Renal cortical epithelial cell (primary cell): ENCODE measurements around the gene COL5A2. TPM values are rescaled to one million over a fixed set of nuclear protein-coding genes. Genes with fewer than 3 reads are reported as not detected.
A peak's percentile ranks its signal among the peaks of the same experiment; 100 is the strongest.

Experiments
- DNase-seq: peaks from one replicate; pipeline ENCODE4 v3.0.0-alpha.2; 2011; ENCODE audit warnings: low read depth
- total RNA-seq: library from RNA; depleted of rRNA; stranded (reverse); fragments of >200 nt; gene quantifications from 2 replicates; pipeline ENCODE4 v1.2.3, GENCODE V29; 2014

Gene COL5A2
- total RNA-seq, 1 donor from 2014 or later: 45.5 TPM

DNA sequence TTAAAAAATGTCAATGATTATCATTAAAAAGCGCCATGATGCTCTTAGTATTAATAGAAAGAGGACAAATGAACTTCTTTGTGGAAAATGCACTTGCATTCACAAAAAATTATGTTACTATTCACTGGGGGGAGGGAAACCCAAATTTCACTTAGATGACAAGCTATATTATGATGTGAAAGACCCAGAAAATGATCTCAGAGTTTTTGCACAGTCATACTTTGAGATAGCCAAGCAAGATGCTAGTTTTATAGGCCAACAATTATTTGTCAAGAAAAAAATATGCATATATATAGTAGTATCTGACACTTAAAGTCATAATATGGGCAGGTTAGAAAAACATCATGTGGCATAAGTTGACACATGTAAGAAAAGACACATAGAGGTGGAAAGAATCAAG lies 31.6 kb downstream of the COL5A2 start:
- DNase-seq: no peak

DNA sequence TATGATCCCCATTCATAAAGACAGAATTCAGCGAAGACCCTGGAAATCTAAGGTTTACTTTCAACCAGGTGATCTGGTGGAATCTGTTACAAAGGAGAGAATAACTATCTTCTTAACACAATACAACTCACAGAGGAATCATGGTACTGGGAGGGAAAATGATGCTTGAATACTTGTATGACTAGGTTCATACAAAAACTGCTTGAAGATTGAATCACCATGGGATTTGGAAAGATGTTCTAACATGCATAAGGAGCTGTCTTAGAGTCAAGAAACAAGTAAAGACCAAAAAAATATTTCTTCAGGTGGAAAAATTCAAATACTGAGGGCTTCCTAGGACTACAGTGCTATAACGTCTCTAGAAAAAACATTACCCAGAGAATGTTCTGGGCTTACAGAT lies 32.2 kb downstream of the COL5A2 start:
- no peak for DNase-seq

DNA sequence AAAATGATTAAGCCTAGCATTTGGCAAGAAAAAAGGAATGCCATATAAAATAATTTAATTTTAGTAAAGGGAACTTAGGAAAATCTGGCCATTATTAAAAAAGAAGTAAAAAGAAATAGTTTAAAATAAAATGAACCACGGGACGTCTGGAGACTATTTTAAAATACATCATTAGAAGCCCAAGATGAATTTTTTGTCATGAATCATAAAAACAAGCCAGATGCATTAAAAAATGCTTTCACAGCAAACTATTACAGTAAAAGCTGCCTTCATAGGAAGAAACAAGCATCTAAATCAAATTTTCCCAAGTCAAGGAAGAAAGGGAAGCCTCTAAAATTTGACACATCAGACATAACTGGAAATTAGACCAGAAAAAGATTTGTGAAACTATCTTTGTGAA lies 33.0 kb downstream of the COL5A2 start:
- DNase-seq: no peak

DNA sequence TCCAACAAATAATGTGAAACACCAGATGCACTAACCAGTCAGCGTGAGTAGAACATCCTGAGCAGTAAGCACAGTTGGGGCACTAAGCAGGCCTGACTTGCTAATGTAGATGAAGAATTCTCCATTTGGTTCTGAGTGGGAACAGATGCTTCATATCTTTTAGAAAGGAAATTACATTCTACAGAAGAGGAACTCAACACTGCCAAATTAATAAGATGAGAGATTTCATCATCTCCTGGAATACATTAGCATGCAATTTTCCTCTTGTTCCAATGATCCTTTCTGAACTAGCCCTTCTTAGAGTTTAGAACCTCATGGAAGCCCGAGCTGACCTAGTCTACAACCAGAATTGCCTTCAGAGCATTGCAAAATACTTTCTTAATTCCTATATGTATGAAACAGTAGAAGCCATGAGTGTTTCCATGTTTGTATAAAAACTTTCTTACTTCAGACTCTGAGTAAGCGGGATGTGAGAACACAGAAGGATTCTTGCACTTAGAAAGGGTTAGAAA lies 34.8 kb downstream of the COL5A2 start:
- DNase-seq: no peak

DNA sequence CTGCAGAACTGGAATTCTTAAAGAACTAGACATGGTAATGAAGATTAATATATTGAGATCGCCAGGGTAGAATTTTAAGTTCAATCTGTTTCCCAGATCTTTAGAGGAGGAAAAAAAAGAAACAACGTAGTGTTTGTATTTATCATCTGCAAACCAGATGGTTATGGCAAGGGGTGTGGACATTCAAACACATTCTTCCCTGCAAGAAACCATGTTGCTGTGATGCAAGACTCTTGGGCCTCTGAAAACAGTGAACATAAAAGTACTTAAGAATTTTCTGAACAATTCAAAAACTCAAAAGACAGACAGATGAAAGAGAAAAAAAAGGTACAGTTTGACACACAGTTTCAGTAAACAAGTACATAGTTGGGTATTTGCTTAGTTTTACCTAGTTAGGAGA lies 35.6 kb downstream of the COL5A2 start:
- DNase-seq: peak; percentile 13

DNA sequence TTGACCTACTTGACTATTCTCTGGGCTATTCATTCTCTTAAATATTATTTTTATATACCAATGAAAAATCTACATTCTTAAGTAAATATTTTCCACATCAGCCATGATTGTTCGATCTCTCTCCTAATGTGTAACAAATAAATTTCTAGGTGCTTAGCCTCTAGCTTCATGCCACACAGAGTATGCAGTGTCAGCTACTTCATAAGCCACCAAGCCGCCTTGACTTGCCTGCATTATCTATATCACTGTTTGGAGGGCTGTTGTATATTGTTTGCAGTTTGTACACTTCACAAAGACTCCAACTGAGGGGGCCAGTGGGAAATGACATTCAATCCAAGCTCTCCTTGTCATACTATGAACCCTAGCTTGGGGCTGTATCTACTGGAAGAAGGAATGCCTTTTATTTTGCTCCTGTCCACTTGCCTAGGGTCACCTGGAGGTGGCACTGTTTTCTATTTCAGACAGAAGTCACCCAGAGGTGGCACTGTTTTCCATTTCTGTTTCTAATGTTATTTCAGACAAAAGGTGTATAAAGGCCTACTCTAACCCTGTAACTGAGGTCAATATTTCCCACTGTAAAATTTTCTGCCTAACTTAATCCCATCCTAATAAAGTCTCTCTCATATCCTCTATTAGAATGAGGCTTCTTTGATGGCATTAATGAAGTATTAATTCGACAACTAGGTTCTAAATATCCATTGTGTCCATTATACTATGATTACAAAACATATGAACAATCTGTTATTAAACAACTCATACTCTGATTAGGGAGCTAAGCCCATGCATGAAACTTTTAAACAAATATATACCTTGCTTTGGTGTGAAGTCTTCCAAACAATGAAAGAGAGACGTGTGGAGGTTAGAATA lies 36.4 kb downstream of the COL5A2 start:
- DNase-seq: peak; percentile 62

DNA sequence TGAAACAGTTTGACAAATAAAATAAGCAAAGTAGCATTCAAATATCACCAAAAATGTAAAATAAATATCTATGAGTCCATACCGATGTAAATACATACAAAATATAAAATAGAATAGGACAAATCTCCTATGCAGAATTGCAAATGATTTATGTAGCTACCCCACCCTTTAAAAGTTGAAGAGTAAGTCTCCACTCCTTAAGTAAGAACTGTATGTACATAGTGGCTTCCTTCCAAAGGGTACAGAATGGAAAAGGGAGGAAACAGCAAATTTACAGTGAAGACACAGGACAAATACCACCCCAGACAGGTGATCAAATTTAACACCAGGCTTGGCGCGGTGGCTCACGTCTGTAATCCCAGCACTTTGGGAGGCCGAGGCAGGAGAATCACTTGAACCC lies 40.8 kb downstream of the COL5A2 start:
- DNase-seq: no peak

DNA sequence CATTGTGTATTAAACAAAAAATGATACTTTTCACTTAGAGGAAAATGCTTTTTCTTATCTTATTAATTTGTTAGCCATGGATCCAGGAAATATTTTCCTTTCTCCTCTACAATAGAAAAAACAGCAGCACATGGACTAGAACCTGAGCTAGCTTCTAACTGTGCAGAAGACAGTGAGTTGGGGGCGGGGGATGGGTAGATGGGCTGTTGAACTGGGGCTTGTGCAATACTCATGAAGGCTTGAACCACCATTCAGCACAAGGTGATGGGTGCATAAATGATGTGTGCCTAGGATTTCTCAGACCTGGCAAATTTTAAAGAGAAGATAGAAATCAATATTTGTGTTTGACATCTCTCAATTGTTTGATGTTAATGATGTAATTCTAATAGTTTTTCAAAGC lies 42.0 kb downstream of the COL5A2 start:
- DNase-seq: no peak

DNA sequence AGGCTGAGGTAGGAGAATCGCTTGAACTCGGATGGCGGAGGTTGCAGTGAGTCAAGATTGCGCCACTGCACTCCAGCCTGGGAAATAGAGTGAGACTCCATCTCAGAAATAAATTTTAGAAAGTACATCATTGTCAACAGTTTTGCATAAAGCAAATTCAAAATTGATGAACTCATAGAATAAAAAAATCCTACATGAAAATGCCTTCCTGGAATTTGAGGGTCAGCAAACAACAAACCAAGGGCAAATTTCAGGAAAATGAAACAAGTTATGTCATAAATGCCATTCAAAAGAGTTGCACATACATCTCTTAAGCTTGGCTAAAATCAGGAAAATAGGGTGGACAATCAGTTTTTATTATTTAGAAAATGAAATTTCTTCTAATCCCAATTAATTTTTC lies 45.1 kb downstream of the COL5A2 start:
- DNase-seq: no peak

DNA sequence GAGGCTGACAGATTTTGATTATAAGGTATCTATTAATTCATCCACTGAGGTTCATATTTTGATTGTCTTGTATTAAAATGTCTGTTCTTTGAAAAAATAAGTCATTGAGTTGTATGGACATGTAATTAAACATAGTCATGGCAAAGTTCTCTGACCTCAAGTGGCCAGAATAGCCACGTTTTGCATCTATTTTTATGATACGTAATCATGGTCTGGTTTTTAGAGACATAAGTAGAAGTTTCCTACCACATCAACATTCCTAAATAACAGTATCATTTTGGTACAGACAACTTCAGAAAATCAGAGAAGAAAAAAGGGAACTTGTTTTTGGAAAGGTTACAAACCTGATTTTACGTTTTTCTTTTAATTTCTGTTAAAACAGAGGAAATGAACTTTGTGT lies 47.6 kb downstream of the COL5A2 start:
- DNase-seq: no peak

DNA sequence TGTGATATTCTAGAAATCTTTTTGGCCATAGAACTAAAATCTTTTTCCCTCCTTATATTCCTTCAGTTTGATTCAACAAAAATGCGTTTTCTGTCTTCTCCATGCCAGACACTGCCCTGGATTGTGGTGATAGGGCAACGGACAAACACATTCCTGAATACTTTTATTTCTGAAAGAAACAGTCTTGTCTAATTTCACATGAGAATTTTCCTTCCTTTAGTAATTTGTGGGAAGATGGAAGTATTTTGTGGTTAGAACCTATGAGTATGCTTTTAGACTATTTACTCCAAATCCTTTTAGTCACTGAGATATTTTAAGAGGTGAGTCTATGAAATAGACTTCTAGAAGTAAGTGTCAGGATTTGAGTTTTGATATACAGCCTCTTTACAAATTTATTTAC lies 49.6 kb downstream of the COL5A2 start:
- peak; percentile 83 for DNase-seq

DNA sequence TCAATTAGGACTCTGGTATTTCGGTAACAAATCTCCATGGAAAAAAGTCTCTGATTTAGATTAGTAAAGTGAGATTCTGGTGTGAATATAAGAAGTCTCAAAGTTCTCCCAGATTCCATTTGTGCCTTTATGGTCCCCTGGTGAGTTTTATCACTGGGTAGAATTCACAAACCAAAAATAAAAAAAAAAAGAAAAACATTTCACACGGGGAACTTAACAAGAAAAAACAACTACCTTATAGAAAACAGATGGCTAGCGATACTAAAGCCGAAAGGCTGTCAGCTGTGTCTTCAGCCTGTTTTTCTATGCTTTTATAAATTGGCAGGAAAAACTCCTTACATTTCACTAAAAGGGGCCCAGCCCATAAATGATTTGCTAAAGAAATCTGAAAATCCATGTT lies 50.6 kb downstream of the COL5A2 start:
- DNase-seq: no peak

DNA sequence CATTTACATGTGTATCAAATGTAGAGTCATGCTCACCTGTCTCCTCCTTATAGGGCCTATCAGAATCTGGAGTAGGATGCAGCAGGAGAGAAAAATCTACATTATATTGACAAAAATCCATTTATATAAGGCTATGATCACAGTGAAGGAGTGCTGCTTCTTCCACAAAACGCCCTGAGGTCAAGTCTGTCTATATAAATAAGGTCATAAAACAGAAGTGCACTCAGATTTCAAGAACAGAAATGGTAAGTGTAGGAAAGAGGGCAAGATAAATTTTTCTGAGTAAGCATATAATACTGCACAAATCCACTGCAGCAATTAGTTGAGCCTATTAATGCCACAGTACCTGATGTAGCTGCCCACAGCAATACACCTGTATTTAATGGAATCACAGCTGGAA lies 51.8 kb downstream of the COL5A2 start:
- no peak for DNase-seq

DNA sequence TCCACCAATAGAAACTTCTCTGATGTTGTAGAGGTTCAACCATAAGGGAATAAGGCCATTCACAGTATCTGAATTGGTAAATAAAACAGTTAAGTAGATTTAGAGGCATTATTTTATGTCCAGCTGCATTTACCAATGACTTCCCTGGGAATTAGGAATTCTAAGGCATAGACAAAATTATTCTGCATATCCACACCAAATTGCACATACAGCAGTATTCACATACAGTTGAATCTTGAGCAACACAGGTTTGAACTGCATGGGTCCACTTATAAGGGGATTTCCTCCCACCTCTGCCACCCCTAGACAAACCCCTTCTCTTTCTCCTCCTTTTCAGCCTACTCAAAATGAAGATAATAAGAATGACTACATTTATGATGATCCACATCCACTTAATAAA lies 54.4 kb downstream of the COL5A2 start:
- no peak for DNase-seq

DNA sequence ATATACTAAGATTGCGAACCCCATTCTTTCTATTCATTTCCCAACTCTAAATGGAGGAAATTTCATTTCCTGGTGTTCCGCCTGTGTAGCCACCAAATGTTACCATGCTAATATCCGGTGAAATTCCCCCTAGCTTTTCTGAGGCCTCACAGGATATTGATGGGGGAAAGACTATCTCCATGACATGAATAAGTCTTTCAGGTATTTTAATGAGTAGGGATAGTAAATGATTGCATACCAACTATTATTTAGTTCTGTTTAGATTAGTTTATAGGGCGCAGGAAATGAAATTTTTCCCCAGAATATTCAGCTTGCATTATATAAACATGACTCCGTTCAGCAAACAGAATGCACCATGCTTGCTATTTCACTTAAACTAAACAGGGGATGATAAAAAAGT lies 55.4 kb downstream of the COL5A2 start:
- DNase-seq: peak; percentile 70

DNA sequence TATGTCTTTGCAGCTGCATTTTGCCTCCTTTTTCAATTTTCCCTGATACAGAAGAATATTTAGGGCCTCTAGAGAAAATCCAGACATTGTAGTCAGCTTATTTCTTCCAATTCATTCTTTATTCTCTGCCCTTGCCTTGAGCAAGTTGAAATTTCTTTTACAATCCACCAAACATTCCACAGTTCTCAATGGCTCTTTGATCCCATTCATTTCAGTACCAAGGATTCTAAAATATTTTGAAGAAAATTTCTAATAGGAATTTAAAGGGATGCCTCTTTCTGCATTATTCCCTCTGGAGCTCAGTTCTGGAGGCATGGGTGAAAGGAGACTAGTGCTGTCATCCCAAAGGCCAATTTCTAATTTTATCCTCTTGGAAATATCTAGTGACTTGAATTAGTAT lies 61.2 kb downstream of the COL5A2 start:
- no peak for DNase-seq

DNA sequence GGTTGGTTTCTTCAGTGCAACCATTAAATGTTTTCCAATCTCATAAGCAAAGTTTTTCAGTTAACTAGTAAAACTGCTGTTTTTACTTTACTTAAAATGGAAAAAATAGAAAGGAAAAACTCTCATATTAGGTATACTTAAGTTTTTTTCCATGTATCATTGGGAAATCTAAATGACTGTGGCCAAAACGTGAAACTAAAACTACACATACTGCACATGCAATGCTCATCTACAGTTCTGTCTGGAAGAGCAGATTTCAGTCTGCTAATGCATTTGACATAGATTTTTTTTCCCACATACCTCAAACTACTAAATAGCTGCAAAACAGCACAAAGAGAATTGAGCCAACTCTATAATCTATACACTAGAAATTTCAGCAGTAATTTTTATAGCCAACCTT lies 62.6 kb downstream of the COL5A2 start:
- DNase-seq: no peak

DNA sequence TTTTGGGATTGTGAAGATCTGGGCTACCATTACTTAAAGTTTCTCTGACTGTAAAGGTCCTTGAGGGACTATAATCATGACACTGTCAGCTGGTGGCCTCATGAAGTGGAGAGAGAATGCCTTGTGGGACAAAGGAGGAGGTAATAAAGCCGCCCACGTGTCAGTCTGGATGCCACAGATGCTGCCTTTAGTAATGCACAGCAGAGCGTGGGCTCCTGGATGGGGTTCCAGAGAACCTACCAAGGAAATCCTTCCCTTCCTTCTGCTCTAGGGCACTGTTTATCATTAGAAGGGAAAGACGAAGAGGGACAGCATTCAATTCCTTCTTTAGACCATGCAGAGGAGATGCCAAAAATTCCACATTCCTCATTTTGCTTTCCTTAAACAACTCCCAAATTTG lies 63.5 kb downstream of the COL5A2 start:
- DNase-seq: no peak

DNA sequence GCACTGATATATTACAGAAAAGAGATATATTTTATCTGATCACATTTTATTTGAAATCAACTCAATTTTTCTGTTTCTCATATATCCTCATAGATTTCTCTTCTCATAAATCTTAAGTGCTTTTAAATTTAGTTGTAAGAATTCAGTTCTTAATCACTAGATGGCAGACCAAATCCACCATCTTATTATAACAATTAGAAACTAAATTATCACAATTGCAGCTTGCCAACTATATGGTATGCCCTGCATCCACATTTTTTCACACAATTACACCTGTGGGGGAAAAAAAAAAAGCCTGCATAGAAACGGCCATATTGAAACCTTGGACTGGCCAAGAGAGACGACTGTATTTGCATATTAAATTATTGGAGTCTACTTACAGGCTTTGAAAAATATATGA lies 64.4 kb downstream of the COL5A2 start:
- DNase-seq: peak; percentile 55

DNA sequence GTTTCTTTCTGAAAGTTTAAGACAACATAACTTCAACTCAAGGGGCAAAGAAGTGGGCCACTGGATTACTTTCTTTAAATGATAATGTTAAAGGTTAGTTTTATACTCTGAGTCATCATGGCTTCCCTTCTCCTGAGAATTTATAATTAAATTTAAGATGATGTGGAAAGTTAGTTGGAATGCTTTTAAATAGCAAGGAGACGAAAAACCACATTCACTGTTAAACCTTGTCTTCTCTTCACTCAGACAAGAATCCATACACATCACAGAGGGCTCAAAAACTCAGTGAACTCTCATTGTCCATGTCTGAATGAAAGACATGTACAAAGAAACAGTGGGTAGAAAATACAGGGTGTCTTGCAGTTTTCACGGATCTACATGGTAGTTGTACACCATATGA lies 65.6 kb downstream of the COL5A2 start:
- DNase-seq: no peak

DNA sequence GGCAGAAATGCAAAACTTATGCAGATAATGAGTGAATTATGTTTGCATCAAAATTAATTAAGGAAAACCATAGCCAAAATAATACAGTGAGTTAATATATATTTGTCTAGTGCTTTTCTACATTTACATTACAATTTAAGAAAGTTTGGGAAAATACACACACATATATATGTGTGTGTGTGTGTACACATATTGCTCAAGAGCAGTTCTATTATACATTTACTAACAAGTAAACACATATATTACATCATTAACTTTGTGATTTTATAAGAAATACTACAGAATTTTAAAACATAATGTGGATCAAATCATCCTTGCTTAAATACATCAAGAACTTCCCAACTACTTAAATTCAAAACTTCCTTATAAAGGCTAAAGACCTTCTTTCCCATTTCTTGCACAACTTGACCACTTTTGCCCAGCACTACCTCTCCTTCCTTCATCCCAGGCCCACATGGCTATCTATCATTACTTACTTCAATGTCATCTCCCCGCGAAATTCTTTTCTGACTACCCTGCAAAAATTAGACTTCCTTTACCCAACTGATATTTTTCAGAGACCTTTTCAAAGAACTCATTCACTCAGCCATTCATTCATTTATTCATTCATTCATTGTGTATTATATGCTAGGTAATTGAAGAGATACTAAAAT lies 68.4 kb downstream of the COL5A2 start:
- DNase-seq: no peak

DNA sequence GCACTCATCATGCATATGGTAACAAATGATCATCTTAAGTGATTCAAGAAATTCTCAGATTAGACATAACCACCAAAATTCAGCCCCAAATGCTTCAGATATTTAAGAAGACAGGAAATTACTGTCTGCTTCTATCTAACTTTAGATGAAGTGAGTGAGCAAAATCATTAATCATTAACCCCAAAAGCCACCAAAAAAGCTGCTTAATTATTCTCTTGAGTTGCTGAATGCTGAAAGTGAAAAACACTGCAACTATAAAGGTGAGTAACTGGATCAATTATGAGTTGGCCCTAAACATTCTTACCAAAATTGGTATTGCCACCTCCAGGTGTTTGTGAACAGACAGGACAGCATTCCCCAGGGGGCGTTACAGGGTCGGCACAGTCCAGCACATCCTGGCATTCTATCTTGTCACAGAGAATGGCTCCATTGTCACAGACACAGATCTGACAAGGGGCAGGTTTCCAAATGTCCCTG lies 69.6 kb downstream of the COL5A2 start:
- peak; percentile 80 for DNase-seq

DNA sequence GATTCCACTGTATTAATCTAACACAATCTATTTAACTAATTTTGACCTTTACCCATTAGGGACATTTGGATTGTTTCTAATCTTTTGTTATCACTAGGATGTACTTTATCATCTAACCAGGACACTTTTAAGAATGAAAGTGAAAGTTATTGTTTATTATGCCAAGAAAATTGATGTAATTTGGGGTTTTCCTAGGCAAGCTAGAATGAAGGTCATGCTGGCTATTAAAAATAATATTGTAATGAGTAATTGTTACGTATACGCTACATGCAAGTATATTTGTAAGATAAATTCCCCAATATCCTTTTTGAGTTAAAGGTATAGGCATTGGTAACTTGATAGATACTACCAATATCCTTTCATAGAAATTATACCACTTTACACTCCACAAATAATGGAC lies 74.6 kb downstream of the COL5A2 start:
- DNase-seq: no peak
